Endometrium (tissue), 2 donors: ENCODE measurements around the gene OR5H2.

Experiments
- FAIRE-seq: peaks from 2 replicates; lab custom pipeline; 2012; peaks lifted over from hg19 to GRCh38; lab: Jason Lieb, UNC
- donor health status: control.
- donor health status: control.

The OR5H2 gene

GRCh38 chr3:98331329-98331728 lies 49.0 kb downstream of the OR5H2 start:
- no peak for FAIRE-seq
